ENCODE measurements around the gene RSPO1. TPM values are rescaled to one million over a fixed set of nuclear protein-coding genes. Genes with fewer than 3 reads are reported as not detected.
"Not testable (repeated sequence)": the region's sequence is repeated elsewhere in the genome, so short reads cannot be mapped to it uniquely, and the experiment has no call there.

Gene RSPO1
- total RNA-seq, 1 experiment from 2014 or later: not detected

DNA sequence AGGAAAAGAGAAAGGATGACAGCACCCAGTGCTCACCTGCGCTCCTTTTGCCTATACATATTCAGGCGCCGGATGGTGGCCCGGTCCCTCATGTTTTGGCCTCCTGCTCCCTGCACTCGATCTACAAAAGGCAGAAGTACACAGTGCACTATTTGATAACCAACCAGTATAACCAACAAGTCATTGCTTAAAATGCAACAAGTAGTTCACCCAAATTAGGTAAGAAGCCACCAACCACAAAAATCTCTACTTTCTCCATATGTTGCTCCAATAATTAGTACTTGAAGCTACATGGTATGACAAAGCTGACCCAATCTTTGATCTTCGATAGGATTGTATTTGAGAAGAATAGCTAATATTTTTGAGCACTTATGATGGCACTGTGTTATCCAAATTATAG lies 41.0 kb downstream of the RSPO1 start:
- H3K27me3 ChIP-seq (replicated peaks; ENCODE audit: insufficient read depth, low read depth, low read length, poor library complexity): no peaks in the 10 kb centered on the region
- H3K4me1 ChIP-seq (ENCODE audit: insufficient read depth, low read length, poor library complexity, severe bottlenecking): peaks cover 8% of the 10 kb centered on the region
- POLR2A ChIA-PET (ENCODE audit: low non-redundant PET): no interaction called here
- H3K27ac ChIP-seq (ENCODE audit: low read depth, low read length, poor library complexity, severe bottlenecking): no peak overlapping the region
- H3K4me3 ChIP-seq (ENCODE audit: low read depth, low read length, poor library complexity, severe bottlenecking): no peak overlapping the region
- BruUV-seq (replicated peaks): no TSS peak
- TF ChIP-seq, protein P1, sequence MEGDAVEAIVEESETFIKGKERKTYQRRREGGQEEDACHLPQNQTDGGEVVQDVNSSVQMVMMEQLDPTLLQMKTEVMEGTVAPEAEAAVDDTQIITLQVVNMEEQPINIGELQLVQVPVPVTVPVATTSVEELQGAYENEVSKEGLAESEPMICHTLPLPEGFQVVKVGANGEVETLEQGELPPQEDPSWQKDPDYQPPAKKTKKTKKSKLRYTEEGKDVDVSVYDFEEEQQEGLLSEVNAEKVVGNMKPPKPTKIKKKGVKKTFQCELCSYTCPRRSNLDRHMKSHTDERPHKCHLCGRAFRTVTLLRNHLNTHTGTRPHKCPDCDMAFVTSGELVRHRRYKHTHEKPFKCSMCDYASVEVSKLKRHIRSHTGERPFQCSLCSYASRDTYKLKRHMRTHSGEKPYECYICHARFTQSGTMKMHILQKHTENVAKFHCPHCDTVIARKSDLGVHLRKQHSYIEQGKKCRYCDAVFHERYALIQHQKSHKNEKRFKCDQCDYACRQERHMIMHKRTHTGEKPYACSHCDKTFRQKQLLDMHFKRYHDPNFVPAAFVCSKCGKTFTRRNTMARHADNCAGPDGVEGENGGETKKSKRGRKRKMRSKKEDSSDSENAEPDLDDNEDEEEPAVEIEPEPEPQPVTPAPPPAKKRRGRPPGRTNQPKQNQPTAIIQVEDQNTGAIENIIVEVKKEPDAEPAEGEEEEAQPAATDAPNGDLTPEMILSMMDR (conservative IDR thresholded peaks at IDR 0.05; ENCODE audit: low read depth, low read length): no peak
- no peak for TF ChIP-seq EZH2 (IDR thresholded peaks at IDR 0.05; ENCODE audit: borderline replicate concordance, low read depth, low read length, poor library complexity, severe bottlenecking)
- CTCF ChIA-PET: no interaction called here
- peaks cover 49% of the 10 kb centered on the region for H3K36me3 ChIP-seq (ENCODE audit: insufficient read depth, low read length, poor library complexity, severe bottlenecking)
- intact Hi-C loops (cut with micrococcal nuclease; ENCODE audit: unreplicated experiment): no loop called here
- no peaks in the 10 kb centered on the region for H3K9me3 ChIP-seq (ENCODE audit: low read depth, low read length, poor library complexity, severe bottlenecking)
- no peak for DNase-seq (ENCODE audit: low spot score)

DNA sequence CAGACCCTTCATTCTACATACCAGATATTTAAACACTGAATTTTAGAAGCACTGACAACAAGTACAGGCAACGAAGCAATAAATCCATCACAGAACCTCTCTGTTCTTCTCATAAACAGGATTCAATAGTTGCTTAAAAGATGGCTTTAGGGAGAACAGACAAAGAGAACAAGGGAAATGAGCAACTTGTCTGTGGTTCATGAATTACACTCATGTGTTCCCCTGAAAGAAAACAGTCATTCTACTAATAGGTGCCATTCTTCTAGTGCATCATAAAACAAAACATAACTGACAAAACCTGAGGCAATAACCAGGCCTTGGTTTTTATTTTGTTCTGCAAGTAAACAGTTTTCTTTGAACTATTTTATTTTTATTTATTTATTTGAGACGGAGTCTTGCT lies 45.8 kb downstream of the RSPO1 start:
- no peaks in the 10 kb centered on the region for H3K9me3 ChIP-seq (ENCODE audit: low read depth, low read length, poor library complexity, severe bottlenecking)
- no peak overlapping the region for H3K4me3 ChIP-seq (ENCODE audit: low read depth, low read length, poor library complexity, severe bottlenecking)
- H3K4me1 ChIP-seq (ENCODE audit: insufficient read depth, low read length, poor library complexity, severe bottlenecking): no peaks in the 10 kb centered on the region
- ChIA-PET CTCF (no interaction called here), POLR2A (ENCODE audit: low non-redundant PET) (no interaction called here)
- H3K27ac ChIP-seq (ENCODE audit: low read depth, low read length, poor library complexity, severe bottlenecking): no peak overlapping the region
- H3K36me3 ChIP-seq (ENCODE audit: insufficient read depth, low read length, poor library complexity, severe bottlenecking): peaks cover 78% of the 10 kb centered on the region
- intact Hi-C loops (cut with micrococcal nuclease; ENCODE audit: unreplicated experiment): no loop called here
- BruUV-seq (replicated peaks): no TSS peak
- DNase-seq (ENCODE audit: low spot score): no peak
- no peaks in the 10 kb centered on the region for H3K27me3 ChIP-seq (replicated peaks; ENCODE audit: insufficient read depth, low read depth, low read length, poor library complexity)
- no peak for TF ChIP-seq EZH2 (IDR thresholded peaks at IDR 0.05; ENCODE audit: borderline replicate concordance, low read depth, low read length, poor library complexity, severe bottlenecking)
- TF ChIP-seq, protein P1 (conservative IDR thresholded peaks at IDR 0.05; ENCODE audit: low read depth, low read length): no peak

DNA sequence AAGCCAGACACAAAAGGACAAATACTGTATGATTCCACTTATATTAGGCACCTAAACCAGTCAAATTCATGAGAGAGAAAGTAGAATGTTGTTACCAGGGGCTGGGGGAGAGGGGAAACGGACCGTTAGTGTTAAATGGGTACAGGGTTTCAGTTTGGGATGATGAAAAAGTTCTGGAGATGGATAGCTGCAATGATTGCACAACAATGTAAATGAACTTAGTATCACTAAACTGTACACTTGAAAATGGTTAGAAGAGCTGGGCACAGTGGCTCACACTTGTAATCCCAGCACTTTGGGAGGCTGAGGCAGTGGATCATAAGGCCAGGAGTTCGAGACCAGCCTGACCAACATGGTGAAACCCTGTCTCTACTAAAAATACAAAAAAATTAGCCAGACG lies 50.1 kb downstream of the RSPO1 start:
- H3K4me1 ChIP-seq (ENCODE audit: insufficient read depth, low read length, poor library complexity, severe bottlenecking); H3K27ac ChIP-seq (ENCODE audit: low read depth, low read length, poor library complexity, severe bottlenecking); H3K9me3 ChIP-seq (ENCODE audit: low read depth, low read length, poor library complexity, severe bottlenecking); DNase-seq (ENCODE audit: low spot score); CTCF ChIA-PET; H3K4me3 ChIP-seq (ENCODE audit: low read depth, low read length, poor library complexity, severe bottlenecking); H3K27me3 ChIP-seq (replicated peaks; ENCODE audit: insufficient read depth, low read depth, low read length, poor library complexity); intact Hi-C loops (cut with micrococcal nuclease; ENCODE audit: unreplicated experiment); POLR2A ChIA-PET (ENCODE audit: low non-redundant PET); BruUV-seq (replicated peaks): not testable (repeated sequence)
- H3K36me3 ChIP-seq (ENCODE audit: insufficient read depth, low read length, poor library complexity, severe bottlenecking): peaks cover 75% of the 10 kb centered on the region

DNA sequence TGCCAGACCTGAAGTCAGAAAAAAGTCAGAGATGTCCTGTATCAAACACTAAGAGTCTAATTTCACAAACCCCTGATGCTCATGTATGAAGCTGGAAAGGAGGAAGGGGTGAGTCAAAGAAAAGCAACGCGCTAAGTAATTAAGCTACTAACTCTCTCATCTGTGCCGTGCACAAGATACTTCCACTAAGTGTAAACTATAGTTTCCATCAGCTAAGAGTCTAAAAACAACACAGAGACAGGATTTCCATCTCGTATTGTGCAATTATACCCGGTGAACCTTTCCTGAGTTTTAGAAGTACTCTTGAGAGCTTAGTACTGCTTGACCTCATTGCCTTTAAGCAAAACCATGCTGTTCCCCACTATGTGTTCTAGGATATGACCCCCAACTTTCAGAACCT lies 59.0 kb downstream of the RSPO1 start:
- CTCF ChIA-PET: interaction anchor here (0.6 kb wide), 1 partner anchor 80 kb away, joined by 5 read pairs; no protein-coding TSS in a partner anchor
- no TSS peak for BruUV-seq (replicated peaks)
- H3K4me3 ChIP-seq (ENCODE audit: low read depth, low read length, poor library complexity, severe bottlenecking): no peak overlapping the region
- no peaks in the 10 kb centered on the region for H3K27me3 ChIP-seq (replicated peaks; ENCODE audit: insufficient read depth, low read depth, low read length, poor library complexity)
- DNase-seq (ENCODE audit: low spot score): no peak
- H3K27ac ChIP-seq (ENCODE audit: low read depth, low read length, poor library complexity, severe bottlenecking): no peak overlapping the region
- H3K4me1 ChIP-seq (ENCODE audit: insufficient read depth, low read length, poor library complexity, severe bottlenecking): no peaks in the 10 kb centered on the region
- no peak for TF ChIP-seq EZH2 (IDR thresholded peaks at IDR 0.05; ENCODE audit: borderline replicate concordance, low read depth, low read length, poor library complexity, severe bottlenecking)
- TF ChIP-seq, protein P1 (conservative IDR thresholded peaks at IDR 0.05; ENCODE audit: low read depth, low read length): no peak
- intact Hi-C loops (cut with micrococcal nuclease; ENCODE audit: unreplicated experiment): no loop called here
- H3K36me3 ChIP-seq (ENCODE audit: insufficient read depth, low read length, poor library complexity, severe bottlenecking): peaks cover 87% of the 10 kb centered on the region
- no peaks in the 10 kb centered on the region for H3K9me3 ChIP-seq (ENCODE audit: low read depth, low read length, poor library complexity, severe bottlenecking)
- POLR2A ChIA-PET (ENCODE audit: low non-redundant PET): no interaction called here

Data from A673 (cell line).